GM12878 (cell line): ENCODE results near the gene HYAL1. TPM values are rescaled to one million over a fixed set of nuclear protein-coding genes. Genes with fewer than 3 reads are reported as not detected.

Experiments used
- CBFB ChIP-seq: IDR thresholded peaks from 2 replicates; pipeline ENCODE4 v1.6.1; 2016; ENCODE audit warnings: antibody characterized with exemption, low read depth
- CEBPB ChIP-seq, 2 experiments: fragments of 150-350 bp in 1 of 2; IDR thresholded peaks; 2 replicates each; pipeline ENCODE4 v1.6.1; 2012 to 2014; ENCODE audit warnings: low read depth in 2 of 2, low read length in 2 of 2, borderline replicate concordance in 1 of 2, inconsistent platforms in 1 of 2
- CEBPZ ChIP-seq: fragments of 150-350 bp; IDR thresholded peaks from 2 replicates; pipeline ENCODE4 v1.6.1; 2016; ENCODE audit warnings: low read depth, low read length
- CHD2 ChIP-seq: IDR thresholded peaks from 2 replicates; pipeline ENCODE4 v1.6.1; 2011; ENCODE audit warnings: low read depth, low read length, improper control_type of control experiment, borderline replicate concordance
- CHD4 ChIP-seq: fragments of 200-600 bp; sonication (generic); IDR thresholded peaks from 2 replicates; pipeline ENCODE4 v1.6.1; 2016; ENCODE audit warnings: mild to moderate bottlenecking
- HSF1 ChIP-seq: fragments of 150-350 bp; IDR thresholded peaks from 2 replicates; pipeline ENCODE4 v1.6.1; 2014; ENCODE audit warnings: mild to moderate bottlenecking, low read depth, low read length
- MYC ChIP-seq: IDR thresholded peaks from 2 replicates; pipeline ENCODE4 v1.6.1; 2011; ENCODE audit warnings: mild to moderate bottlenecking, low read length, moderate library complexity, inconsistent platforms; ENCODE audit not compliant: insufficient read depth, insufficient replicate concordance, insufficient read length, severe bottlenecking
- NFYA ChIP-seq: IDR thresholded peaks from 2 replicates; pipeline ENCODE4 v1.6.1; 2011; ENCODE audit warnings: low read depth, mild to moderate bottlenecking, low read length, improper control_type of control experiment, borderline replicate concordance
- PKNOX1 ChIP-seq: fragments of 450-650 bp; IDR thresholded peaks from 2 replicates; pipeline ENCODE4 v1.6.1; 2016; ENCODE audit warnings: mild to moderate bottlenecking
- POLR2A ChIP-seq: IDR thresholded peaks from 2 replicates; pipeline ENCODE4 v1.6.1; 2011; ENCODE audit warnings: low read depth, mild to moderate bottlenecking, low read length
- RAD21 ChIP-seq: IDR thresholded peaks from 2 replicates; pipeline ENCODE4 v1.6.1; 2011; ENCODE audit warnings: mild to moderate bottlenecking, low read depth, low read length, moderate library complexity; ENCODE audit not compliant: insufficient read depth
- SUPT20H ChIP-seq: IDR thresholded peaks from 2 replicates; pipeline ENCODE4 v1.6.1; 2011; ENCODE audit warnings: low read depth, mild to moderate bottlenecking, low read length, moderate library complexity, borderline replicate concordance; ENCODE audit not compliant: control insufficient read depth
- TCF7 ChIP-seq: IDR thresholded peaks from 2 replicates; pipeline ENCODE4 v1.6.1; 2014; ENCODE audit warnings: antibody characterized with exemption, borderline replicate concordance
- USF1 ChIP-seq: IDR thresholded peaks from 2 replicates; pipeline ENCODE4 v1.6.1; 2011; ENCODE audit warnings: borderline replicate concordance, low read depth, mild to moderate bottlenecking, moderate library complexity, mixed read lengths, low read length; ENCODE audit not compliant: insufficient read depth; ENCODE audit errors: extremely low read length
- YBX1 ChIP-seq: fragments of 450-650 bp; IDR thresholded peaks from 2 replicates; pipeline ENCODE4 v1.6.1; 2016; ENCODE audit warnings: antibody characterized with exemption
- polyA plus RNA-seq, 11 experiments: library from polyadenylated mRNA; depleted of rRNA in 4 of 11; unstranded in 6 of 11; stranded (reverse) in 5 of 11; fragments of >200 nt; fragmentation: Nextera tagmentation in 4 of 11; fragmentation: Illumina TruSeq in 1 of 11; extraction: Ambion mirVana in 4 of 11; extraction: Trizol in 1 of 11; gene quantifications; 1 replicate in 1 of 11; 2 replicates in 10 of 11; pipeline versions ENCODE4 v1.2.1 to v1.2.3, GENCODE V29; 2011 to 2016; ENCODE audit warnings: inconsistent platforms in 2 of 11, missing spikeins in 2 of 11, low read depth in 1 of 11
- total RNA-seq, 4 experiments: library from RNA; depleted of rRNA in 3 of 4; stranded (reverse); fragments of >200 nt in 3 of 4; fragmentation: Illumina TruSeq in 1 of 4; extraction: Trizol in 1 of 4; gene quantifications; 2 replicates each; pipeline versions ENCODE4 v1.2.1 to v1.2.3, GENCODE V29; 2013 to 2021
- TF ChIP-seq, protein P1 (sequence below): IDR thresholded peaks from 2 replicates; pipeline ENCODE4 v1.6.1; 2011; ENCODE audit warnings: low read depth, low read length, improper control_type of control experiment, borderline replicate concordance
- TF ChIP-seq, protein P2 (sequence below): fragments of 450-650 bp; conservative IDR thresholded peaks from 2 replicates; pipeline ENCODE4 v1.6.1; 2017; ENCODE audit warnings: mild to moderate bottlenecking, moderate library complexity

The HYAL1 gene
- total and polyA plus RNA-seq, 10 of the 15 experiments (the other 5 are each of a cell fraction or from before 2014, with no cell fraction given) = 0.04 to 0.55 (median 0.18) TPM; not detected in 2

- TF ChIP-seq HSF1 (no peak), CBFB (no peak), YBX1 (no peak), SUPT20H (no peak), POLR2A (peak; percentile 92), PKNOX1 (no peak), CEBPZ (no peak), CHD4 (no peak), MYC (no peak), NFYA (no peak), TCF7 (no peak), CEBPB (IDR thresholded peaks at IDR 0.05; ENCODE audit: borderline replicate concordance in 1 of 2, low read depth in 2 of 2, low read length in 2 of 2) (no peak), RAD21 (no peak), USF1 (no peak), CHD2 (peak; percentile 66; the same call in 1 of the 2 replicates)
- TF ChIP-seq, protein P1, sequence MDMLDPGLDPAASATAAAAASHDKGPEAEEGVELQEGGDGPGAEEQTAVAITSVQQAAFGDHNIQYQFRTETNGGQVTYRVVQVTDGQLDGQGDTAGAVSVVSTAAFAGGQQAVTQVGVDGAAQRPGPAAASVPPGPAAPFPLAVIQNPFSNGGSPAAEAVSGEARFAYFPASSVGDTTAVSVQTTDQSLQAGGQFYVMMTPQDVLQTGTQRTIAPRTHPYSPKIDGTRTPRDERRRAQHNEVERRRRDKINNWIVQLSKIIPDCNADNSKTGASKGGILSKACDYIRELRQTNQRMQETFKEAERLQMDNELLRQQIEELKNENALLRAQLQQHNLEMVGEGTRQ = no peak
- TF ChIP-seq, protein P2, sequence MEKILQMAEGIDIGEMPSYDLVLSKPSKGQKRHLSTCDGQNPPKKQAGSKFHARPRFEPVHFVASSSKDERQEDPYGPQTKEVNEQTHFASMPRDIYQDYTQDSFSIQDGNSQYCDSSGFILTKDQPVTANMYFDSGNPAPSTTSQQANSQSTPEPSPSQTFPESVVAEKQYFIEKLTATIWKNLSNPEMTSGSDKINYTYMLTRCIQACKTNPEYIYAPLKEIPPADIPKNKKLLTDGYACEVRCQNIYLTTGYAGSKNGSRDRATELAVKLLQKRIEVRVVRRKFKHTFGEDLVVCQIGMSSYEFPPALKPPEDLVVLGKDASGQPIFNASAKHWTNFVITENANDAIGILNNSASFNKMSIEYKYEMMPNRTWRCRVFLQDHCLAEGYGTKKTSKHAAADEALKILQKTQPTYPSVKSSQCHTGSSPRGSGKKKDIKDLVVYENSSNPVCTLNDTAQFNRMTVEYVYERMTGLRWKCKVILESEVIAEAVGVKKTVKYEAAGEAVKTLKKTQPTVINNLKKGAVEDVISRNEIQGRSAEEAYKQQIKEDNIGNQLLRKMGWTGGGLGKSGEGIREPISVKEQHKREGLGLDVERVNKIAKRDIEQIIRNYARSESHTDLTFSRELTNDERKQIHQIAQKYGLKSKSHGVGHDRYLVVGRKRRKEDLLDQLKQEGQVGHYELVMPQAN = peak; percentile 98
Observed at GRCh38 chr3:50337175-50337861, 33.9 kb upstream of the HYAL1 start (continued).
